BE2C (cell line): ENCODE data around the gene RBM47.
"Not testable (repeated sequence)": the region's sequence is repeated elsewhere in the genome, so short reads cannot be mapped to it uniquely, and the experiment has no call there.

Experiments
- DNase-seq: peaks from one replicate; pipeline ENCODE4 v3.0.0-alpha.2; 2020
- H3K27me3 ChIP-seq: fragments of 250-450 bp; sonication (Bioruptor Pico); 2 replicates; pipeline ENCODE4 v1.5.1; 2020; ENCODE audit warnings: mild to moderate bottlenecking
- H3K36me3 ChIP-seq: fragments of 250-450 bp; sonication (Bioruptor Pico); 2 replicates; pipeline ENCODE4 v1.5.1; 2020; ENCODE audit warnings: mild to moderate bottlenecking
- H3K4me1 ChIP-seq: fragments of 250-450 bp; sonication (Bioruptor Pico); 2 replicates; pipeline ENCODE4 v1.5.1; 2020
- H3K4me3 ChIP-seq: 2 replicates; pipeline ENCODE4 v1.5.1; 2011; ENCODE audit warnings: low read depth, low read length
- H3K9me3 ChIP-seq: fragments of 250-450 bp; sonication (Bioruptor Pico); 2 replicates; pipeline ENCODE4 v1.5.1; 2020
- CTCF ChIP-seq: IDR thresholded peaks from 2 replicates; pipeline ENCODE4 v1.5.1; 2012; ENCODE audit warnings: mild to moderate bottlenecking, low read depth, low read length

The RBM47 gene

GRCh38 chr4:40412388-40412787 is 217.3 kb downstream of the RBM47 start:
- H3K4me3 ChIP-seq = no peak overlapping the region
- no peaks in the 10 kb centered on the region for H3K4me1 ChIP-seq
- H3K36me3 ChIP-seq = no peaks in the 10 kb centered on the region
- TF ChIP-seq CTCF = no peak
- no peak for DNase-seq
- H3K27me3 ChIP-seq = no peaks in the 10 kb centered on the region
- no peaks in the 10 kb centered on the region for H3K9me3 ChIP-seq

GRCh38 chr4:40409835-40410234 is 219.8 kb downstream of the RBM47 start:
- Histone ChIP-seq H3K4me3 (no peak overlapping the region), H3K9me3 (no peaks in the 10 kb centered on the region), H3K27me3 (no peaks in the 10 kb centered on the region), H3K36me3 (no peaks in the 10 kb centered on the region), H3K4me1 (no peaks in the 10 kb centered on the region)
- no peak for TF ChIP-seq CTCF
- DNase-seq = no peak

- not testable (repeated sequence) for H3K4me3 ChIP-seq, H3K4me1 ChIP-seq, H3K27me3 ChIP-seq, H3K36me3 ChIP-seq, H3K9me3 ChIP-seq, DNase-seq
Observed at GRCh38 chr4:40407468-40407867, 222.2 kb downstream of the RBM47 start.

- H3K4me3 ChIP-seq = no peak overlapping the region
- no peak for TF ChIP-seq CTCF
Observed at GRCh38 chr4:40406340-40406739, 223.3 kb downstream of the RBM47 start.

GRCh38 chr4:40405193-40405592 is 224.5 kb downstream of the RBM47 start:
- no peak overlapping the region for H3K4me3 ChIP-seq
- DNase-seq = no peak
- no peak for TF ChIP-seq CTCF
- H3K4me1 ChIP-seq = no peaks in the 10 kb centered on the region
- no peaks in the 10 kb centered on the region for H3K36me3 ChIP-seq
- no peaks in the 10 kb centered on the region for H3K27me3 ChIP-seq
- H3K9me3 ChIP-seq = no peaks in the 10 kb centered on the region

More at GRCh38 chr4:40406340-40406739, 223.3 kb downstream of the RBM47 start:
- Histone ChIP-seq H3K36me3 (no peaks in the 10 kb centered on the region), H3K27me3 (no peaks in the 10 kb centered on the region), H3K4me1 (no peaks in the 10 kb centered on the region), H3K9me3 (no peaks in the 10 kb centered on the region)
- DNase-seq = no peak

GRCh38 chr4:40403081-40403480 is 226.6 kb downstream of the RBM47 start:
- no peak for DNase-seq
- Histone ChIP-seq H3K36me3 (no peaks in the 10 kb centered on the region), H3K9me3 (no peaks in the 10 kb centered on the region), H3K4me1 (no peaks in the 10 kb centered on the region), H3K27me3 (no peaks in the 10 kb centered on the region), H3K4me3 (no peak overlapping the region)
- no peak for TF ChIP-seq CTCF

GRCh38 chr4:40402556-40402955 is 227.1 kb downstream of the RBM47 start:
- no peak for DNase-seq
- H3K27me3 ChIP-seq = no peaks in the 10 kb centered on the region
- no peaks in the 10 kb centered on the region for H3K36me3 ChIP-seq
- H3K4me3 ChIP-seq = no peak overlapping the region
- no peaks in the 10 kb centered on the region for H3K4me1 ChIP-seq
- H3K9me3 ChIP-seq = no peaks in the 10 kb centered on the region
- TF ChIP-seq CTCF = no peak
